Esophagus mucosa (tissue), 1 donor: Measurements from ENCODE around the gene ODF4. TPM values are rescaled to one million over a fixed set of nuclear protein-coding genes. Genes with fewer than 3 reads are reported as not detected.
"Not testable (repeated sequence)": the region's sequence is repeated elsewhere in the genome, so short reads cannot be mapped to it uniquely, and the experiment has no call there.

ENCODE experiments used
- ATAC-seq: fragments of 200-7000 bp; cut with Tn5 transposase; one replicate; pipeline ENCODE4 v1.9.1; 2020
- total RNA-seq: library from RNA; stranded (reverse); gene quantifications from one replicate; pipeline ENCODE4 v1.2.4, GENCODE V29; 2023
- donor health status: DM: yes; HTN: yes; CAD: no.

Gene ODF4
- total RNA-seq, 1 donor from 2014 or later, result not detected

DNA sequence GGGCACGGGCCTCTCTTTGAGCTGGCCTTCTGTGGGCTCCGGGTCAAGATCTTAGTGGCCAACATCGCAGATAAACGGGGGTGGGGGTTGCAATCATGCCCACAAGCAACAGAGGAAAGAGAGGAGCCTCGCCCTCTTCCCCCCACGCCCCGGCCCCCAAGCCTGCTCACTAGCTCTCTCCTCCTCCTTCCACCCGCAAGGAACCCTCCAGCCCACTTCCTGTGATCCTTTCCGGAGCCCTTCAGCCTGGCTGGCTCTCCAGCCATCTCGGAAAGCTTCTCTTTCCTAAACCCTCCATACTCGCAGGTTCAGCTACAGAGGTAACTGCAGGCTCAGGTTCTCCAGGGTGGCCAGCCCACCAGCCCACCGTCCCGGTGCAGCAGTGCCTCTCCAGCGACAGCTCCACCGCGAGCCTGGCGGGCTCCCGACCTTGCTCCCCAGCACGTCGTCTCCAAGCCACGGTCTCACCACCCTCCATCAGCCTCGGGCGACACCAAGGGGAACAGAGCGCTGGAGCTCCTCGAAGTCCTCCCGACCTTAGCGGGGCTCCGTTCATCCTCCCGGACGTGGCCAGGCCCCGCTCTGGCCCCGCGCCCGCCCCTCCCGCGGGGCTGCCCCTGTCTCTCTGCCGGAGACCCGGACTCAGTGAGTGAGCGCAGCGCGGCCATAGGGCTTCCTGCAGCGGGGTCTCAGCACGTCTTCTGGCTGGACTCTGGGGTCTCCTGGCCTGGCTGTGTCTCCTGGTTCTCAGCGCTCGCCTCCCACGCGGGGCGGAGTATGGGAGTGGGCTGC, 12.9 kb upstream of the ODF4 start:
- peak; percentile 36 for ATAC-seq

DNA sequence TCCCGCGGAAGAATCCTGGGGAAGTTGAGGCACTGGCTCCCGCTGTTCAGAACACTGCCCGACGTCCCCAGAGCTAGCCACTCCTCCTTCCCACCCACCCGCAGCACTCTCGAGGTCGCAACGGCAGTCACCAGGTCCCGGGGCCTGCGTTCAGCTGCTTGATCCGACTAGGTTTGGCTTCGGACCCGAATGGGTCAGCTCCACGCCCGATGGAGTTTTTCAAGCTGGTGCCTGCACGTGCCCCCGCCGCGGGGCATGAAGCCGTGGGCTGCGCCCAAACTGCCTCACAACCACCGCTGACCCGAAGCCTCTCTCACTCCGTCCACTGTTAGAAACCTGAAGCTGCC, 12.4 kb upstream of the ODF4 start:
- ATAC-seq, result no peak

DNA sequence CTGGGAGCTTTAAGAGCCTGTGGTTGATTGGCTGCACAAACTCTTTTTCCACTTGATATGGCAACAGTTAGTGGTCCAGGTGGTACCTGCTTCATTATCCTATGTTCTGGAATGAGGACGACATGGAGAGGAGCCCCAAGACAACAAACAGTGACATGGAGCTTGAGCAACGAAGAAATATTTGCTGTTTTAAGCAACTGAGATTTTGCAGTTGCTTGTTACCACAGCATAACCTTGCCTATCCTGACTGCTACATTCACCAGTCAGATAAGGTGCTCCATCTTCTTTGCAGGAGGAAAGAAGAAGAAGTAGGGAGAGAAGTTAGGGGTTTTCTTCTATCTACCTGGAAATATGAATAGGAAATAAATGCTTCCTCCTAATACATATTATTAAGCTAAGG, 7.5 kb upstream of the ODF4 start:
- no peak for ATAC-seq

DNA sequence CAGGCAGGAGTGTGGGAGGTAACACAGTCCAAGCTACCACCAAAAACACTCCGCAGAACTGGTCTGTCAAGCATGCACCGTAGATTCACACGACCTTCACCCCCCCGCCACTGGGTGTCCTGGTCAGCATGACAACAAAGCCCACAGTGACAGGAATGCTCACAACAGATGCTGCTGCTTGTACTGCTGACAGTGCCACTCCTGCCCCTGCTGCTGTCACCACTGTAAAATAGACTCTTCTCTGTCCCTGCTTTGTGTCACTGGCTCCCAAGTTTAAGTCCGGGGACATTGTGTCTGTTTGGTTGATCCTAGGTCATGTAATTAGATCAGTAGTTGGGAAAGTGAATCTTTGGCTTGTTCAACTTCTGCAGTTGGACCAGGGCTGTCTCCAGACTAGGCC, 7.0 kb upstream of the ODF4 start:
- peak; percentile 22 for ATAC-seq

DNA sequence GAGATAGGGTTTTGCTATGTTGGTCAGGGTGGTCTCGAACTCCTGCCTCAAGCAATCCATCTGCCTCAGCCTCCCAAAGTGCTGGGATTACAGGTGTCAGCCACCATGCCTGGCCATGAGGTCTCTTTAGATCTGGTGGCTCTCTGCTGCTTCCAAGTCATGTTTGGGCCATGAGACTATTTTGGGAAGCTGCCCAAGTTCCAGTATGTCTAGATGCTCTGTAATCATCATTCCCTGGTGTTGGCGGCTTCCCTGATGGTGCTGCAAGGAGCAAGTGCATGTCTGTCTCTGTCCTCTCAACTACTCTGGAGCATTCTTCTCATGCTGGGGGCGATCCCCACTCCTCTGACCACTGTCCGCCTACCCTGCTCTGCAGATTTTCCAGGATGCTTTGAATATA, 6.4 kb upstream of the ODF4 start:
- no peak for ATAC-seq

DNA sequence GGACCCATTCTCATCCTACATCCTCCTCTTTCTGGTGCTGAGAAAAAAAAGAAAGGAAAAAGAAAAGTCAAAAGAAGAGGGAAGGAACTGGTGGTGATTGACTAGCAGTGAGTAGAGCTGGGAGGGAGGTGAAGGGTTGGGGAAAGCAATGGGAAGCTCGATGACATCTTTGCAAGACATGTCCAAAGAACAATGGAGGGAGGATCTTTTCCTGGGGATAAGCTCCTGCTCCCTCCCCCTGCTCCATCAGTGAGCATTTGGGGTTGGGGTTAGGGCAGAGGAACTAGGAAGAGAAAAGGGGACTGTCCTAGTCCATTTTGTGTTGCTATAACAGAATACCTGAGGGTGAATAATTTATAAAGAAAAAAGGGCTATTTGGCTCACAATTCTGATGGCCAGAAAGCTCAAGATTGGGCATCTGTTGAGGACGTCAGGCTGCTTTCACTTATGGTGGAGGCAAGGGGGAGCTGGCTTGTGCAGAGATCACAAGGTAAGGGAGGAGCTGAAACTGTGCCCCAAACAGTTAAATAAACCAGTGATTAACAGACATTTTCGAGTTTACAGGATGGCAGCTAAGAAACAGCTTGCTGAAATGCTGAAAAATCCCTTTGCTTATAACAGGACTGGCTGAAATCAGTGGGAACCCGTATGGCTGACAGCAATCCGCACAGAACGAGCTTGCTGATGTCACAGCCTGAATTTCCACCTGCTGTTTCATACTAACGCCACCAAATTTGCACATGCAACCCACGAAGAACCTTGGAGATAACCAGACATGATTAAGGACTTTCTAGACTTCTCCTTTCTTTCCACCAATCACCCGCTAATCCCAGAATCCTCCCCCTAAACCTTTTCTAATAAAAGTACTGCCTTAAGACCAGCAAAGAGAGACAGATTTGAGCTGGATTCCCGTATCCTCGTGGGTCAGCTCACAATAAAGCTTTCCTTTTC, 1.6 kb upstream of the ODF4 start:
- no peak for ATAC-seq

DNA sequence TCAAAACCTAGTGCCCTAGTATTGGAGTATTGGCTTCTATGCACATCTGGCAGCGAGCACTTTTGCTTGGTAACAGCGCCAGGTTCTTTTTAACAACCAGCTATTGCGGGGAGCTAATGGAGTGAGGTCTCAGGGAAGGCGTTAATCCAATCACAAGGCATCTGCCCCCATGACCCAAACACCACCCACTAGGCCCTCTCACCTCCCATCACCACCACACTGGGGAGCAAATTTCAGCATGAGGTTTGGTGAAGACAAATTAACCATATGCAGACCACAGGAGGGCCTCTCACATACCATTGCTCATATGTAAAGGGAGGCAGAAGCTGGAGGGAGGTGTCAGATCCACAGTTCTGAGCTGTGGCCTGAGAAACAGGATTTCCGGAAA, 893 bp upstream of the ODF4 start:
- ATAC-seq, result no peak

DNA sequence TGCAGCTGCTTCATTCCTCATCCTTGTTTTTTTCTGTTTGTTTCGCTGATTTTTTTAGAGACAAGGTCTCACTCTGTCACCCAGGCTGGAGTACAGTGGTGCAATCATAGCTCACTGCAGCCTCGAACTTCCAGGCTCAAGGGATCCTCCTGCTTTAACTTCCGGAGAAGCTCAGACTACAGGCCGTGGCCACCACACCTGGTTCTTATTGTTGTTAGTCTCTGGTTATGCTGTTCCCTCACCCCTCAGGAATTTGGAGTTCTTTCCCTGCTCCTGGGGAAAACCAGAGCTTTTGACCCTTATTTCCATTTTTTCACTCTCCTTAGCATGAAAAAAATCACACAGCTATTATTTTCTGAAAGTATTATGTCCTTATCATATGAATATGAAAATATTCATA, 1.8 kb downstream of the ODF4 start:
- ATAC-seq, result no peak

DNA sequence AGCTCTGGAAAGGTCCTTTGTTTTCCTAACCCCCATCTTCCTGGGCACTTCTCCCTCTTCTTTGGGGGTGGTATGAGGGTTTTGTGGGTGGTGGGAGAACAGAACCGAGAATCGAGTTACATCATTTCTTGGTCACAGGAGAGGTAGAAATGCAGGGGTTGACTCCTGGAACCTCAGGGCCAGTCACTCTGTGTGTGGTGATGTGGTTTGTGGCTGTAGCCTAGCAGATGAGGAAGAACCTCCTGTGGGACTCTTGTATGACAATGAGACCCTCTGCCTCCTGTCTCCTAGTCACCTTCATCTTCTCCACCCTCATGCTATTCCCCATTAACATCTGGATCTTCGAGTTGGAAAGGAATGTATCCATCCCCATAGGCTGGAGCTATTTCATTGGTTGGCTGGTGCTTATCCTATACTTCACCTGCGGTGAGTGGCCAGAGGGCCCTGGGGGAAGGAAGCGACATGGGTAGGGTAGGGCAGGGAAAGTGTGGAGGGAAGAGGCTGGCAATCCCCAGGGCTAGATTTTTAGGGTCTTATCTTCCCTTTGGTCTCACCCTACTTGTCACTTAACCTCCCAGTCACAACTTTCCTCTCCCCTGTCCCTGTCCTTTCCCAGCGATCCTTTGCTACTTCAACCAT, 5.5 kb downstream of the ODF4 start:
- peak; percentile 55 for ATAC-seq

DNA sequence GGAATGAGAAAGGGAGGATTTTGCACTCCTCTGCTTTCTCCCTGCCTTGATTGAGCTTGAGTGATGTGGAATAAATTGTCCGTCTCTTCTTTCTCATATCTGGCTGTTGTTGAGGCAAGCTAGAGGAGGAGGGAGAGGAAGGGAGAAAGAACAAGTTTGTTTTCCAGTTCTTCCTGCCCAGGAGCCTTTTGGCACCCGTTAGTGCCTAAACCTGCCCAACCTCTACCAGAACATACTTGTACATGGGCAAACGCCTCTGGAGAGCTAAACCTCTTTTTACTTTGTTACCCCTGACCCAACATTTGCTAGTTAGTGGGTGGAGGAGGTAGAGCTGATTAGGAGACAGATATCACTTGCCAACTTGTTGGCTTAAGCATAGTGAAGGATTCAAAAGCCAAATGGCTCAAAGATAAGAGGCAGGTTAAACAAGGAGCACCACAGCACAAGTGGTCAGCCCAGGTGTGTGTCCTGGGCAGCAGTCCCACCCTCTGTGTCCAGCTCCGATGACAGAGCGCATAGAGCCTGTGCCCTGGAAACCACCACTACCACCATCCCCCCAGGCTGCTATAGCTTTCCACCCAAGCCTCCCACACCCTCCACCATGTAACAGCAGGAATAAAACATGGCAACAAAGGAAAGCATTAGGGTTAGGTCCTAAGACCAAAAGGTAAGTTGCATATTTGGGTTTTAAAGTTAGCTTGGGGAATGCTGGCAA, 6.5 kb downstream of the ODF4 start:
- peak; percentile 90 for ATAC-seq

DNA sequence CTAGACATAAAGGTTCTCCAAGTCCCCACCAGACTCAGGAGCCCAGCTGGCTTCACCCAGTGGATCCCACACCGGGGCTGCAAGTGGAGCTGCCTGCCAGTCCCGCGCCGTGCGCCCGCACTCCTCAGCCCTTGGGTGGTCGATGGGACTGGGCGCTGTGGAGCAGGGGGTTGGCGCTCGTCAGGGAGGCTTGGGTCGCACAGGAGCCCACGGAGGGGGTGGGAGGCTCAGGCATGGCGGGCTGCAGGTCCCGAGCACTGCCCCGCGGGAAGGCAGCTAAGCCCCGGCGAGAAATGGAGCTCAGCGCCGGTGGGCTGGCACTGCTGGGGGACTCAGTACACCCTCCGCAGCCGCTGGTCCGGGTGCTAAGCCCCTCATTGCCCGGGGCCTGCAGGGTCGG, 7.4 kb downstream of the ODF4 start:
- not testable (repeated sequence) for ATAC-seq

DNA sequence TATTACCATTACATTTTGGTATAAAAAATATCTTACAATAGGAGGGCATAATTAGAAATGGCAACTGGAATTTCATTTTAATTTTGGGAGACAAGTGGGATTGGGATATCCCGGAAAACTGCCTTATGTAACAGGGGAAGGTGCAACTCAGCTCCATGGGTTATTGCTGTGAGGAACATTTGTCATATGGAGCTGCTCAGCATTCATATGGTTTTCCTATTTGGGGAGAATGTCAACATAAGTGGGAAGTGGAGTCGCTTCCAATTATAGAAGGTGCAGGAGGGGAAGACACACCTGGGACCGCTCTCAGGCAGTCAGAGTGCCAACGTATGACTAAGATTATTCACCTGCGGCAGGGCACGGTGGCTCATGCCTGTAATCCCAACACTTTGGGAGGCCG, 10.7 kb downstream of the ODF4 start:
- no peak for ATAC-seq

DNA sequence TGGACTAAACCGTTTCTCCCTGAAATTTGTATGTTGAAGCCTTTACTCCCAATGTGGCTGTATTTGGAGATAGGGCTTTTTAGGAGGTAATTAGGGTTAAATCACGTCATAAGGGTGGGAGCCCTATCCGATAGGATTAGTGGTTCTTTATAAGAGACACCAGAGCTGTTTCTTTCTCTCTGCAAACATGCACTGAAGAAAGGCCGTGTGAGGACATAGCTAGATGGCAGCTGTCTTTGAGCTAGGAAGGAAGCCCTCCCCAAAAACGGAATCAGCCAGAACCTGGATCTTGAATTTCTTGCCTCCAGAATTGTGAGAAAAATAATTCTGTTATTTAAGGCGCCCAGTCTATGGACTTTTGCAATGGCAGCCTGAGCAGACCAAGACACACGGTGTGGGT, 14.1 kb downstream of the ODF4 start:
- no peak for ATAC-seq

DNA sequence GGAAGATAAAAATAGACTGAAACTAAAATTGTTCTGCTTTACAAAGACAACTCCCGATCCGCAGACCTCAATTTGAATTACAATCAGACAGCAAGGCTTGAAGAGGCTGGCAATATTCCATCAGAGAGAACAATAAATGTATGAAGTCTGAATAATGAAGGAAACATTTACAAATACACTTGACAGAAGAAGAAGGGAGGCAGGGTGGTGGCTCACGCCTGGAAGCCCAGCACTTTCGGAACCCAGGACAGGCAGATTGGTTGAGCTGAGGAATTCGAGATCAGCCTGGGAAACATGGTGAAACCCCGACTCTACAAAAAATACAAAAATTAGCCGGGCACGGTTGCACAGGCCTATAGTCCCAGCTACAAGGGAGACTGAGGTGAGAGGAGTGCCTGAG, 14.6 kb downstream of the ODF4 start:
- ATAC-seq, result no peak

DNA sequence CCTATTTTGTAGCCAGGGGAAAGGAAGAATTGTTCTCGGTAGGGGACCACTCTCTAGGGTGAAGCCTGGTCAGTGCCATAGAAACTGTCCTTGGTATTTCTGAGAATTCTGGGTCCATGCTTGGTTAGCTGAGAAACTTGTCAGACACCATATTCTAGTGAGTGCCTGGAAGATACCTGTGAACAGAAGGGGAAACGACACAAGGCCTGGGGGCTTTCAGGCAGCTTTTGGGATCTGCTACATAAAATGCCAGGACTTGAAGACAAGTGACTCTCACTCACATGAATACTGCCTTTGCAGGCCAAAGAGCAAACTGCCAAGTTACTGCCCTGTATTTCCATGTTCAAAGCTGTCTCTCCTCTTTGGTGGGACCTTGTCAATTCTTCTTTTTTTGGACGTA, 18.3 kb downstream of the ODF4 start:
- ATAC-seq, result no peak

DNA sequence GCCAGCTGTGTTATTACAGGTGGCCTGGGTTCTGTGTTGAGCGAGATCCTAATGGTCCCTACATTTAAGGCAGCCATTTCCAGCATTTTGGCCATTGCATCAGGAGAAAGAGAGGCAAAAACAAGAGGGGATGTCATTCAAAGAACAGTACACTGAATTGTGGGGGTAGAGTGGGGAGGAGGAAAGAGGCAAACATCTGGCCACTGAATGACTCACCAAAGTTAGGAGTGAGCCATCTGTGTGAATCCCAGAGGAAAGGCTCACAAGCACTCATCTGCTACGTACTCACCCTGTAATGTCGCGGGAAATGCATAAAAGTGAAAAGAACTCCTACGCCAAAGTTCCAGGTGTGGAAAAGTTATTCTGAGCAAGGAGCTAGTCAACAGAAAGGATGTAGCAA, 20.1 kb downstream of the ODF4 start:
- peak; percentile 42 for ATAC-seq

DNA sequence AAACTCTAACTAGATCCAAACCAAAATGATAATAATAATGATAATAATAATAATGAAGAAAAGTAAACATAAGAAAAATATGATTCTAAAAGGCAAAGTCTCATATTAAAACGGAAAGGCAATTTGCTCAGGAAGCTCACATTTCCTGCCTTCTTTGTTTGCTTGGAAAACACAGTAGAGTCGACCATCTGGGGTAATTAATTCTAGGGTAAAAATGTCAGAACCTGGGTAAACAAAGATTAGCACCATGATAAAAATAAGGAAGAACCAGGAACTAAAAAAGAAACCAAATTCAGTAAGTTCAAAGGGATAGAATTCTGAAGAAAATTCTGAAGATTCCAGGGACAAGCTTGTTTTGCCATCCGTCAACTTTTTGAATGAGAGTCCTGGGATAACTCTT, 20.6 kb downstream of the ODF4 start:
- no peak for ATAC-seq

DNA sequence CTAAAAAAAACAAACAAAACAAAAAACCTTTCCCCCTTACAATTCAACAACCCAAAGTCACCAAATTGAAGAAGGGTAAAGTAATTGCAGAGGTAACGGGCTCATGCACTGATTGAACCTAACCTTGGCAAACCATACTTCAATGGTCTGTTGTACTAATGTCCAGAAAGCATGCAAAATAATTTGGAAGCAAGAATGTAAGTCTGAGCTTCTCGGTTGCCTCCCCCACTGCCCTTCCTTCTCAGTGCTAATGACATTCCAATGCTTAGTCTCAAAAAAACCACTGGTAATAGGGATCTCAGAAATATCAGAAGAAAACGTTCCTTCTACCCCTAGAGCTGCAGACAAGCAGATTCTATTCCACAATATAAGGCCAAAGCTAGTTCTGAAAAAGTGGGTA, 21.1 kb downstream of the ODF4 start:
- no peak for ATAC-seq

DNA sequence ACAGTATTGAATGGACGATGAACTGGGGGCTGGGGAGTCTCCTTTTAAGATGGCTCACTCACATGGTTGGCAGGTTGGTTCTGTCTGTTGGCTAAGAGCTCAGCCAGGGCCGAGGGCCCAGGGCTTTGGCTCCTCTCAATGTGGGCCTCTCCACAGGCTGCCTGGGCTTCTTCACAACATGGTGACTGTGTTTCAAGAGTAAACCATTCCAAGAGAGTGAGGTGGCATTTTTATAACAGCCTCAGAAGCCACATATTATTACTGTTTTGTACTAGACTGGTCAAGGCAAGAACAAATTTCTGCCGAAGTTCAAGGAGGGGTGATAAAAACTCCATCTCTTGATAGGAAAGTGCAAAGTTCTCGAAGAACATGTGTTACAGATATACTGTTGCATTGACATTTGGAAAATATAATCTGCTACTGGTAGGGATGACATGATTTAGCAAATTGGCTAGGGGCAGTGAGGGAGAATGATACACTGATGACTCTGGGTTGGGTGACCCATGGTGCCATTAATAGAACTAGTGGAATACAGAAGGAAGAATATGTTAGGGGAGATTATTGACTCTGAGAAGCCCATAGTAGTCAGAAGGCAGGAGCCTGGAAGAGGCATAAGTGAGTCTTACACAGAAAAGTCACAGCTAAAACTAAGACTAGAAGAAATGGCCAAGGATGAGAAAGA, 23.2 kb downstream of the ODF4 start:
- no peak for ATAC-seq

DNA sequence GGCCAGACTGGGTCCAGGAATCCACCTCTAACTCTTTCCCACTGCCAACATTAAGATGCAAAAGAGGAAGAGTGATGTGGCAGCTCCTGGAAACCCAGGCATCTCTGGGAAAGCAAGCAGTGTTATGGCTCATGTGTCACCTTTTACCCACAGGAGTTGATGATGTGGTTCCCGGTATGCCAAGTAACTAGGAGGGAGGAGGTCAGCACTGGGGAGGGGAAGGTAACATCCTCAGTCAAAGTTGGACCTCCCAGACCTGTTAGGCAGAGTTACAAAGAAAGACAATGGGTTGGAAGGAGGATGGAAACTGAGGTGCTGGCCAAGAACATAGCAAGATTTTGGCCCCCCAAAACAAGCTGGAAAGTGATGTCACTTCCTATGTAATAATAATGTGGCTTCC, 25.5 kb downstream of the ODF4 start:
- ATAC-seq, result peak; percentile 50

DNA sequence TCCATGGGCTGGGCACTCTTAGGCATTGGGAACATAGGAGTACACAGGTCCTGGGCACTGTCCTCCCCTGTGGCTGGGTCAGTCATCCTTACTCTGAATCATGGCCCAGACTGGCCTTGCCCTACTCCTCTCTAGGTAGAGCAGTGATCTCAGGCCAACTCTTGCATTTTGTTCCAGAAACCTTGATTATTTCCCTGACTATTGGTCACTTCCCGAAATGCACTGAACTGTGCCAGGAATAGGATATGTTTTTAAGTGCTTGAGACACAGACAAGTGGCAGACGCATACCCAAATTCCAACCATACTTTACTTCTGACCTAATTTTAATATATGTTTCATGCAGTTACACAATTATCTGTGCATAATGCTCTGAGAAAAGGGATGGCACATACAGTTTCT, 26.6 kb downstream of the ODF4 start:
- ATAC-seq, result peak; percentile 60

DNA sequence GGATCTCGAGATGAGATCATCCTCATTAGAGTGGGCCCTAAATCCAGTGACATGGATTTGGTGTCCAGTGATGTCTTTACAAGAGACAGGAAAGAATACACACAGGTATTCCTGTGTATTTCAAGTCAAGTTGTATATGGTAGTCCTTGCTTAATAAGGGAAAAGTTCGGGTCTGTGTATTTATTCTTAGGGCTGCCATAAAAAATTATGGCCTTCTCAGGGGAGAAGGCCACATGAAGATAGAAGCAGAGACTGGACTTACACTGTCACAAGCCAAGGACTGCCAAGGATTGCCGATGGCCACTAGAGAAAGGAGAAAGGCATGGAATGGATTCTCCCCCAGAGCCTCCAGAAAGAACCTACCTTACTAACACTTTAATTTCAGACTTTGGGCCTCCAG, 28.6 kb downstream of the ODF4 start:
- no peak for ATAC-seq
